ENCODE measurements around the gene RPL34.
"Not testable (repeated sequence)": the region's sequence is repeated elsewhere in the genome, so short reads cannot be mapped to it uniquely, and the experiment has no call there.

RPL34 gene

GRCh38 chr4:108589961-108590360 is 30.4 kb upstream of the RPL34 start:
- H3K27ac ChIP-seq (ENCODE audit: insufficient read depth in 1 of 2, low read depth in 1 of 2, low read length in 2 of 2, poor library complexity in 1 of 2, severe bottlenecking in 2 of 2): no peak overlapping the region
- CTCF ChIA-PET: no interaction called here
- 50% methylated on average over 2 of the region's 2 CpGs for WGBS (ENCODE audit: insufficient coverage)

GRCh38 chr4:108590776-108591175 is 29.6 kb upstream of the RPL34 start:
- ChIA-PET POLR2A (no interaction called here), CTCF (no interaction called here)
- Histone ChIP-seq H3K4me3 (ENCODE audit: control insufficient read depth in 1 of 7, extremely low read depth in 1 of 7, insufficient read depth in 4 of 7, low read depth in 2 of 7, low read length in 6 of 7) (no peak overlapping the region), H3K27me3 (replicated peaks in 2 of 5; ENCODE audit: control insufficient read depth in 4 of 5, insufficient read depth in 5 of 5, low read length in 4 of 5) (no peaks in the 10 kb centered on the region), H3K4me1 (ENCODE audit: control extremely low read depth in 1 of 4, control insufficient read depth in 4 of 4, insufficient read depth in 4 of 4, low read length in 3 of 4) (no peaks in the 10 kb centered on the region), H3K36me3 (ENCODE audit: control insufficient read depth in 4 of 4, insufficient read depth in 4 of 4, low read length in 3 of 4) (no peaks in the 10 kb centered on the region), H3K9me3 (ENCODE audit: control extremely low read depth in 1 of 5, control insufficient read depth in 4 of 5, insufficient read depth in 2 of 5, low read depth in 1 of 5, low read length in 4 of 5) (no peaks in the 10 kb centered on the region), H3K27ac (ENCODE audit: insufficient read depth in 1 of 2, low read depth in 1 of 2, low read length in 2 of 2, poor library complexity in 1 of 2, severe bottlenecking in 2 of 2) (no peak overlapping the region)
- WGBS (ENCODE audit: insufficient coverage): no CpG with 5 or more reads among the region's 1 CpG
- DNase-seq: no peak

More at GRCh38 chr4:108589961-108590360, 30.4 kb upstream of the RPL34 start:
- Histone ChIP-seq H3K9me3 (ENCODE audit: control extremely low read depth in 1 of 5, control insufficient read depth in 4 of 5, insufficient read depth in 2 of 5, low read depth in 1 of 5, low read length in 4 of 5) (no peaks in the 10 kb centered on the region), H3K4me3 (ENCODE audit: control insufficient read depth in 1 of 7, extremely low read depth in 1 of 7, insufficient read depth in 4 of 7, low read depth in 2 of 7, low read length in 6 of 7) (no peak overlapping the region), H3K4me1 (ENCODE audit: control extremely low read depth in 1 of 4, control insufficient read depth in 4 of 4, insufficient read depth in 4 of 4, low read length in 3 of 4) (no peaks in the 10 kb centered on the region), H3K27me3 (replicated peaks in 2 of 5; ENCODE audit: control insufficient read depth in 4 of 5, insufficient read depth in 5 of 5, low read length in 4 of 5) (no peaks in the 10 kb centered on the region), H3K36me3 (ENCODE audit: control insufficient read depth in 4 of 4, insufficient read depth in 4 of 4, low read length in 3 of 4) (no peaks in the 10 kb centered on the region)
- DNase-seq: no peak
- POLR2A ChIA-PET: no interaction called here

- no peaks in the 10 kb centered on the region for H3K27me3 ChIP-seq (replicated peaks in 2 of 5; ENCODE audit: control insufficient read depth in 4 of 5, insufficient read depth in 5 of 5, low read length in 4 of 5)
- POLR2A ChIA-PET: no interaction called here
- H3K9me3 ChIP-seq (ENCODE audit: control extremely low read depth in 1 of 5, control insufficient read depth in 4 of 5, insufficient read depth in 2 of 5, low read depth in 1 of 5, low read length in 4 of 5): no peaks in the 10 kb centered on the region
- CTCF ChIA-PET: interaction anchor here (1.5 to 1.9 kb wide), 2 partner anchors 19 to 532 kb away, joined by 4 to 7 read pairs; no protein-coding TSS in a partner anchor
- H3K4me1 ChIP-seq (ENCODE audit: control extremely low read depth in 1 of 4, control insufficient read depth in 4 of 4, insufficient read depth in 4 of 4, low read length in 3 of 4): no peaks in the 10 kb centered on the region
- no CpG with 5 or more reads among the region's 2 CpGs for WGBS (ENCODE audit: insufficient coverage)
- H3K4me3 ChIP-seq (ENCODE audit: control insufficient read depth in 1 of 7, extremely low read depth in 1 of 7, insufficient read depth in 4 of 7, low read depth in 2 of 7, low read length in 6 of 7): no peak overlapping the region
- no peak for DNase-seq
- H3K36me3 ChIP-seq (ENCODE audit: control insufficient read depth in 4 of 4, insufficient read depth in 4 of 4, low read length in 3 of 4): no peaks in the 10 kb centered on the region
- no peak overlapping the region for H3K27ac ChIP-seq (ENCODE audit: insufficient read depth in 1 of 2, low read depth in 1 of 2, low read length in 2 of 2, poor library complexity in 1 of 2, severe bottlenecking in 2 of 2)
Measured at GRCh38 chr4:108592674-108592986, 27.7 kb upstream of the RPL34 start.

- H3K36me3 ChIP-seq (ENCODE audit: control insufficient read depth in 4 of 4, insufficient read depth in 4 of 4, low read length in 3 of 4); H3K27ac ChIP-seq (ENCODE audit: insufficient read depth in 1 of 2, low read depth in 1 of 2, low read length in 2 of 2, poor library complexity in 1 of 2, severe bottlenecking in 2 of 2); POLR2A ChIA-PET; DNase-seq; H3K4me3 ChIP-seq (ENCODE audit: control insufficient read depth in 1 of 7, extremely low read depth in 1 of 7, insufficient read depth in 4 of 7, low read depth in 2 of 7, low read length in 6 of 7); H3K4me1 ChIP-seq (ENCODE audit: control extremely low read depth in 1 of 4, control insufficient read depth in 4 of 4, insufficient read depth in 4 of 4, low read length in 3 of 4); H3K9me3 ChIP-seq (ENCODE audit: control extremely low read depth in 1 of 5, control insufficient read depth in 4 of 5, insufficient read depth in 2 of 5, low read depth in 1 of 5, low read length in 4 of 5); H3K27me3 ChIP-seq (replicated peaks in 2 of 5; ENCODE audit: control insufficient read depth in 4 of 5, insufficient read depth in 5 of 5, low read length in 4 of 5): not testable (repeated sequence)
- WGBS (ENCODE audit: insufficient coverage): 97% methylated on average over 14 of the region's 21 CpGs
- CTCF ChIA-PET: interaction anchor here (1.9 kb wide), 1 partner anchor 534 kb away, joined by 4 read pairs; no protein-coding TSS in a partner anchor
Measured at GRCh38 chr4:108594296-108594695, 26.1 kb upstream of the RPL34 start.

- no CpG with 5 or more reads among the region's 1 CpG for WGBS (ENCODE audit: insufficient coverage)
- DNase-seq: no peak
- CTCF ChIA-PET: interaction anchor here (1.4 kb wide), 1 partner anchor 535 kb away, joined by 3 read pairs; no protein-coding TSS in a partner anchor
Measured at GRCh38 chr4:108596344-108596743, 24.0 kb upstream of the RPL34 start.

GRCh38 chr4:108601106-108601505 is 19.3 kb upstream of the RPL34 start:
- POLR2A ChIA-PET: interaction anchor here (0.7 kb wide), 1 partner anchor 84 kb away, joined by 4 read pairs; no protein-coding TSS in a partner anchor
- H3K27ac ChIP-seq (ENCODE audit: insufficient read depth in 1 of 2, low read depth in 1 of 2, low read length in 2 of 2, poor library complexity in 1 of 2, severe bottlenecking in 2 of 2): no peak overlapping the region
- WGBS (ENCODE audit: insufficient coverage): 87% methylated on average over 3 of the region's 3 CpGs

More at GRCh38 chr4:108596344-108596743, 24.0 kb upstream of the RPL34 start:
- no peaks in the 10 kb centered on the region for H3K9me3 ChIP-seq (ENCODE audit: control extremely low read depth in 1 of 5, control insufficient read depth in 4 of 5, insufficient read depth in 2 of 5, low read depth in 1 of 5, low read length in 4 of 5)
- POLR2A ChIA-PET: no interaction called here
- no peaks in the 10 kb centered on the region for H3K4me1 ChIP-seq (ENCODE audit: control extremely low read depth in 1 of 4, control insufficient read depth in 4 of 4, insufficient read depth in 4 of 4, low read length in 3 of 4)
- no peaks in the 10 kb centered on the region for H3K36me3 ChIP-seq (ENCODE audit: control insufficient read depth in 4 of 4, insufficient read depth in 4 of 4, low read length in 3 of 4)
- H3K4me3 ChIP-seq (ENCODE audit: control insufficient read depth in 1 of 7, extremely low read depth in 1 of 7, insufficient read depth in 4 of 7, low read depth in 2 of 7, low read length in 6 of 7): no peak overlapping the region
- H3K27ac ChIP-seq (ENCODE audit: insufficient read depth in 1 of 2, low read depth in 1 of 2, low read length in 2 of 2, poor library complexity in 1 of 2, severe bottlenecking in 2 of 2): no peak overlapping the region
- no peaks in the 10 kb centered on the region for H3K27me3 ChIP-seq (replicated peaks in 2 of 5; ENCODE audit: control insufficient read depth in 4 of 5, insufficient read depth in 5 of 5, low read length in 4 of 5)

GRCh38 chr4:108601532-108601931 is 18.8 kb upstream of the RPL34 start:
- H3K27ac ChIP-seq (ENCODE audit: insufficient read depth in 1 of 2, low read depth in 1 of 2, low read length in 2 of 2, poor library complexity in 1 of 2, severe bottlenecking in 2 of 2): no peak overlapping the region
- peaks cover 0 to 4% (median 0%) of the 10 kb centered on the region in 5 experiments for H3K9me3 ChIP-seq (ENCODE audit: control extremely low read depth in 1 of 5, control insufficient read depth in 4 of 5, insufficient read depth in 2 of 5, low read depth in 1 of 5, low read length in 4 of 5)
- no peak overlapping the region for H3K4me3 ChIP-seq (ENCODE audit: control insufficient read depth in 1 of 7, extremely low read depth in 1 of 7, insufficient read depth in 4 of 7, low read depth in 2 of 7, low read length in 6 of 7)
- POLR2A ChIA-PET: no interaction called here
- DNase-seq: no peak
- CTCF ChIA-PET: no interaction called here
- H3K27me3 ChIP-seq (replicated peaks in 2 of 5; ENCODE audit: control insufficient read depth in 4 of 5, insufficient read depth in 5 of 5, low read length in 4 of 5): no peaks in the 10 kb centered on the region
- H3K4me1 ChIP-seq (ENCODE audit: control extremely low read depth in 1 of 4, control insufficient read depth in 4 of 4, insufficient read depth in 4 of 4, low read length in 3 of 4): no peaks in the 10 kb centered on the region
- no peaks in the 10 kb centered on the region for H3K36me3 ChIP-seq (ENCODE audit: control insufficient read depth in 4 of 4, insufficient read depth in 4 of 4, low read length in 3 of 4)
- no CpG with 5 or more reads among the region's 1 CpG for WGBS (ENCODE audit: insufficient coverage)

More at GRCh38 chr4:108601106-108601505, 19.3 kb upstream of the RPL34 start:
- Histone ChIP-seq H3K4me3 (ENCODE audit: control insufficient read depth in 1 of 7, extremely low read depth in 1 of 7, insufficient read depth in 4 of 7, low read depth in 2 of 7, low read length in 6 of 7) (no peak overlapping the region), H3K9me3 (ENCODE audit: control extremely low read depth in 1 of 5, control insufficient read depth in 4 of 5, insufficient read depth in 2 of 5, low read depth in 1 of 5, low read length in 4 of 5) (peaks cover 0 to under 1% (median 0%) of the 10 kb centered on the region in 5 experiments), H3K4me1 (ENCODE audit: control extremely low read depth in 1 of 4, control insufficient read depth in 4 of 4, insufficient read depth in 4 of 4, low read length in 3 of 4) (no peaks in the 10 kb centered on the region), H3K36me3 (ENCODE audit: control insufficient read depth in 4 of 4, insufficient read depth in 4 of 4, low read length in 3 of 4) (no peaks in the 10 kb centered on the region), H3K27me3 (replicated peaks in 2 of 5; ENCODE audit: control insufficient read depth in 4 of 5, insufficient read depth in 5 of 5, low read length in 4 of 5) (no peaks in the 10 kb centered on the region)
- DNase-seq: no peak
- CTCF ChIA-PET: no interaction called here

Measured in common myeloid progenitor, CD34-positive (primary cell).